Pulmonary artery endothelial cell (primary cell): Measurements from ENCODE around the gene SGK2. TPM values are rescaled to one million over a fixed set of nuclear protein-coding genes. Genes with fewer than 3 reads are reported as not detected.

ENCODE experiments used
- DNase-seq: peaks from one replicate; pipeline ENCODE4 v3.0.0-alpha.2; 2011; ENCODE audit warnings: low read depth, low spot score
- total RNA-seq: library from RNA; depleted of rRNA; stranded (reverse); fragments of >200 nt; gene quantifications from 2 replicates; pipeline ENCODE4 v1.2.3, GENCODE V29; 2014

Gene SGK2
- total RNA-seq, result 0.07 TPM in 1 of 2 replicates, not detected in the other

- no peak for DNase-seq
Observed at GRCh38 chr20:43558412-43559146, at the start of gene SGK2. TSS of gene SGK2 (plus strand) at chr20:43559027. CDS start at chr20:43566496, 7,469 bp downstream.

- DNase-seq, result no peak
Observed at GRCh38 chr20:43511879-43512278, 46.9 kb upstream of the SGK2 start.

- DNase-seq, result no peak
Observed at GRCh38 chr20:43513372-43513930, 45.4 kb upstream of the SGK2 start.

- DNase-seq, result peak; percentile 93
Observed at GRCh38 chr20:43513931-43514647, 44.7 kb upstream of the SGK2 start.

GRCh38 chr20:43514648-43514999 is 44.2 kb upstream of the SGK2 start:
- DNase-seq, result no peak

GRCh38 chr20:43515628-43516027 is 43.2 kb upstream of the SGK2 start:
- no peak for DNase-seq

- DNase-seq, result no peak
Observed at GRCh38 chr20:43516251-43516824, 42.5 kb upstream of the SGK2 start.

- no peak for DNase-seq
Observed at GRCh38 chr20:43520074-43520630, 38.7 kb upstream of the SGK2 start.

GRCh38 chr20:43525021-43525420 is 33.8 kb upstream of the SGK2 start:
- DNase-seq, result no peak

GRCh38 chr20:43528258-43528875 is 30.5 kb upstream of the SGK2 start:
- DNase-seq, result no peak

- no peak for DNase-seq
Observed at GRCh38 chr20:43529051-43529450, 29.8 kb upstream of the SGK2 start.

- no peak for DNase-seq
Observed at GRCh38 chr20:43529457-43530153, 29.2 kb upstream of the SGK2 start.

- no peak for DNase-seq
Observed at GRCh38 chr20:43530321-43531090, 28.3 kb upstream of the SGK2 start.

GRCh38 chr20:43531091-43531443 is 27.8 kb upstream of the SGK2 start:
- no peak for DNase-seq

- no peak for DNase-seq
Observed at GRCh38 chr20:43532416-43533055, 26.3 kb upstream of the SGK2 start.

- no peak for DNase-seq
Observed at GRCh38 chr20:43533060-43533459, 25.8 kb upstream of the SGK2 start.

GRCh38 chr20:43534016-43534415 is 24.8 kb upstream of the SGK2 start:
- no peak for DNase-seq

- no peak for DNase-seq
Observed at GRCh38 chr20:43534791-43535350, 24.0 kb upstream of the SGK2 start.

GRCh38 chr20:43535370-43536004 is 23.3 kb upstream of the SGK2 start:
- no peak for DNase-seq
